Lower leg skin (tissue), 4 donors: ENCODE data around the gene SPRR2B. TPM values are rescaled to one million over a fixed set of nuclear protein-coding genes. Genes with fewer than 3 reads are reported as not detected.
"Not testable (repeated sequence)": the region's sequence is repeated elsewhere in the genome, so short reads cannot be mapped to it uniquely, and the experiment has no call there.

ENCODE experiments used
- DNase-seq, 2 donors: peaks; one replicate each; pipeline ENCODE4 v3.0.0-alpha.2; 2019; ENCODE audit warnings: low spot score in 2 of 2
- H3K4me3 ChIP-seq: fragments of 200-600 bp; sonication (generic); 2 replicates; pipeline ENCODE4 v1.5.1; 2017; ENCODE audit warnings: mild to moderate bottlenecking, low read depth; ENCODE audit not compliant: poor library complexity, severe bottlenecking
- CTCF ChIP-seq, 3 donors: fragments of 450-650 bp; IDR thresholded peaks; one replicate each; pipeline ENCODE4 v1.5.1; 2016; ENCODE audit warnings: antibody characterized with exemption in 3 of 3, mild to moderate bottlenecking in 3 of 3, moderate library complexity in 2 of 3
- POLR2A ChIP-seq, 2 donors: fragments of 450-650 bp; IDR thresholded peaks; one replicate each; pipeline ENCODE4 v1.6.1; 2016 to 2017; ENCODE audit warnings: antibody characterized with exemption in 2 of 2, mild to moderate bottlenecking in 1 of 2, moderate library complexity in 1 of 2
- WGBS, 2 donors: methylation state at CpG; one replicate each; pipeline ENCODE4 v1.1.5; 2018; 5-methylcytosine and 5-hydroxymethylcytosine counted together
- intact Hi-C: fragments of 100-400 bp; cut with DNase I; formaldehyde crosslinking; loops from one replicate; pipeline ENCODE4 v1.15.0; 2023; ENCODE audit warnings: low total_unique reads
- total RNA-seq, 4 donors: library from RNA; depleted of rRNA; stranded (reverse); fragments of >200 nt; gene quantifications; one replicate each; pipeline ENCODE4 v1.1.0, GENCODE V29; 2016

Gene SPRR2B
- total RNA-seq, 4 donors from 2014 or later: 1.7 to 13.6 TPM; not detected in 2

- intact Hi-C loops: no loop called here
- no peak for DNase-seq
- 75 to 86% methylated on average over 5 of the region's 5 CpGs for WGBS, 2 donors
- no peak overlapping the region for H3K4me3 ChIP-seq
- TF ChIP-seq POLR2A (IDR thresholded peaks at IDR 0.05): no peak
- TF ChIP-seq CTCF (IDR thresholded peaks at IDR 0.05): no peak
Measured at GRCh38 chr1:153072806-153073726, 1.7 kb upstream of the SPRR2B start.

DNA sequence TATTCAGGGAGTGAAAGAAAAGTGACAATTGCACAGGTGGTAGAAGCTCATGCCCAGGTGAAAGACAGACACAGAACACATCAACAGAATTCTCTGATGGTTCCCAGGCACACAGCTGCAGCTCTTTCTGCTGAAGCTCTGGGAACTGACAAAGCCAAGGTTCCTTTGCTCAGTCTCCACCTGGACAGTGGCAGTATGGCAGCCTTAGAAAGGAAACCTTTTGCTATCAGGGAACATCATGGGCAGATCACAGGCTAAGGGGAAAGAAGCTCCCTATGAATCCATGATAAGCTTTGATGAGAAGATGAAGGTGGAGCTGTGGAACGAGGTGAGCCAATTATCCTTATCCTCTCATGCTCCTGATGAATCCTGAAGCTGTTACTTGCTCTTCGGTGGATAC lies 1.2 kb downstream of the SPRR2B start:
- 66 to 77% methylated on average over 2 of the region's 2 CpGs for WGBS, 2 donors
- intact Hi-C loops: no loop called here

DNA sequence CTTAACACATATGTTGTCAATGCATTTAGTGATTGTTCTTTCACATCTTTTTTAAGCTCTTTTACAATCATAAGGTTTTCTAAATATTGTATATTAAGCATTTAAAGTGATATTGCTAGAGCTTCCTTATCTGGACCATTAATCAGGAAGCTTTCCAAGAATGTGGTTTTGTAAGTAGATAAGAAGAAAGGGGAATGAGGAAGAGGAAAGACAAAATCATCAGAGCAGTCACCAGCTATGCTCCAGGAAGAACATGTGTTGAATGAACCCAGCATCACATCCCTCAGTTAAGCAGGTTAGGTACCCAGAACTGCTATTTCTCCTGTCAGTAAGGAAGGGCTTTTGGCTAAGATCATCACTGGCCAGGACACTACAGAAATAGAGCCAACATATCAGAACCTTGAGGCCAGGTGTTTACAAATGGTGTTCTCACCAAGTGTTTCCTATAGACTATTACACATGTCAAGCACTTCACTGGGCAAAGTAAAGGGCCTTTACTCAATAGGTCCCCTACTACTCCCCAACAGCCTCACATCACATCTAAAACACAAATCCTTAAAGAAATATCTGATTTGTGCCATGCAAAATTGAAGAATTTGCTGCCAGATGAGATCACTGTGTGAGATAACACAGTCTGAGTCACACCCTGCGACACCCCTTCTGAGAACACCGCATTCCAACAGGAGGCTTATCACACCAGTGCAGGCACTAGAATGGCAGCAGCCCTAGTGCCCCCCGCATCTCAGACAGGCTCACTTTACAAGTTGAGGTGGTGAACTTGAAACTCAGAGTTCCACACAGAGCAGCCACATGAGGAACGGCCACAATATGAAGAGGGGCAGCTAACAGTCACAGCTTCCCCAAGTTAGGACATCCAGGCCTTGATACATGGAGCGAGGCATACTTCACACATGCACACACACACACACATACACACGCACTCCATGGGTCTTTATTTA lies 12.3 kb downstream of the SPRR2B start:
- intact Hi-C loops: no loop called here
- TF ChIP-seq POLR2A (IDR thresholded peaks at IDR 0.05) (no peak), CTCF (IDR thresholded peaks at IDR 0.05) (no peak)
- WGBS, 2 donors: 62 to 68% methylated on average over 6 of the region's 6 CpGs
- no peak for DNase-seq
- H3K4me3 ChIP-seq: no peak overlapping the region

More for the DNA sequence above, 1.2 kb downstream of the SPRR2B start:
- H3K4me3 ChIP-seq: no peak overlapping the region
- no peak for TF ChIP-seq CTCF (IDR thresholded peaks at IDR 0.05)
- no peak for TF ChIP-seq POLR2A (IDR thresholded peaks at IDR 0.05)
- no peak for DNase-seq

DNA sequence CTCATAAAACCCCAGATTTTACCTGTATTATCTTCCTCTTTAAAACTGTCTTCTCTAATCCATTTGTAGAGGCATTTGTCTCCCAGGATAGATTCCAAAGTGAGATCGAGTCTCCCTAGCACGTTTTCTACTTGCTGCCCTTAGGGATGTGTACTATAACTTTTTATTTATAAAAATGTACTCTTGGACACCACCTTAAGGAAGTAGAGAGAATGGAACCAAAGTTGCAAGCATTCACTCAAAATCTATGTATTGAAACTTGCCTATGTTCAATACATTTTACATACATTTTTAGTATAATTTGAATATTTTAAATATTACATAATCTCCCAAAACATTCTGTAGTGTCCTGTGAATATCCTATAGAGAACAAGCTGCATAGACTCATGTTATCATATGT lies 13.3 kb downstream of the SPRR2B start:
- intact Hi-C loops: no loop called here
- no peak overlapping the region for H3K4me3 ChIP-seq
- no peak for DNase-seq
- WGBS, 2 donors: 29 to 34% methylated on average over 2 of the region's 2 CpGs
- TF ChIP-seq POLR2A (IDR thresholded peaks at IDR 0.05) (no peak), CTCF (IDR thresholded peaks at IDR 0.05) (no peak)

DNA sequence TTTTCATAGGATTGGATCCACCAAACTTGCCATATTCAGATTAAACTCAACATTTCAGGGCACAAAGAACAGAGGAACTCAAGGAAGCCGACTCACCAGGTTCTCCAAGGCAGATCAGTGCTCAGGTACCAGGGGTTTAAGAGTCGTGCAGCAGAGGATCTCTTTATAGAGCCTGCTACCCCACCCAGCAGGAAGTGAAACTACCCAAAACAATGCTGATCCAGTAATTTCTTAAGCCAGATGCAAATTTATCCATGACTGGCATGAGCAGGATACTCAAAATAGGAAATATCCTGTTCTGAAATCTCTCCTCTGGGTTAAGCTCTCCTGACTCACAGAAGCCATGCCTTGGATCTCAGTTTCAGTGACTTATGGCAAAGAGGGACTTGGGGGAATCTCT lies 14.0 kb downstream of the SPRR2B start, which contains the start of gene SPRR2A:
TSS of gene SPRR2A (minus strand) at position 138 of the 400 bp plus-strand sequence. CDS start 777 bp downstream, outside the sequence.
- WGBS, 2 donors: 54 to 58% methylated on average over 2 of the region's 2 CpGs
- DNase-seq: no peak
- intact Hi-C loops: no loop called here
- H3K4me3 ChIP-seq: no peak within 1 kb of the TSS
- TF ChIP-seq CTCF (IDR thresholded peaks at IDR 0.05) (no peak), POLR2A (IDR thresholded peaks at IDR 0.05) (no peak)

DNA sequence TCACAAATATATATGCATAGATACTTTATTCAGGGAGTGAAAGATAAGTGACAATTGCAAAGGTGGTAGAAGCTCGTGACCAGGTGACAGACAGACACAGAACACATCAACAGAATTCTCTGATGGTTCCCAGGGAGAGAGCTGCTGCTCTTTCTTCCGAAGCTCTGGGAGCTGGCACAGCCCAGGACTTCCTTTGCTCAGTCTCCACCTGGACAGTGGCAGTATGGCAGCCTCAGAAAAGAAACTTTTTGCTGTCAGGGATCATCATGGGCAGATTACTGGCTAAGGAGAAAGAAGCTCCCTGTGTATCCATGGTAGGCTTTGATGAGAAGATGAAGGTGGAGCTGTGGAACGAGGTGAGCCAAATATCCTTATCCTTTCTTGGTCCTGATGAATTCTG lies 15.3 kb downstream of the SPRR2B start:
- DNase-seq, intact Hi-C loops, H3K4me3 ChIP-seq: not testable (repeated sequence)
- 40 to 58% methylated on average over 3 of the region's 3 CpGs for WGBS, 2 donors
